Sigmoid colon (tissue), 4 donors: ENCODE data around the gene MYO15A.

ENCODE experiments used
- EP300 ChIP-seq, 4 donors: sonication (generic); formaldehyde crosslinking; IDR thresholded peaks; one replicate each; pipeline ENCODE4 v1.6.1; 2017; ENCODE audit warnings: antibody characterized with exemption in 4 of 4
- POLR2A ChIP-seq, 2 donors: fragments of 450-650 bp; IDR thresholded peaks; one replicate each; pipeline ENCODE4 v1.6.1; 2016; ENCODE audit warnings: antibody characterized with exemption in 2 of 2, mild to moderate bottlenecking in 2 of 2, moderate library complexity in 2 of 2
- POLR2AphosphoS5 ChIP-seq, 4 donors: sonication (generic); formaldehyde crosslinking; IDR thresholded peaks; one replicate each; pipeline ENCODE4 v1.6.1; 2017; ENCODE audit warnings: antibody characterized with exemption in 4 of 4
- TF ChIP-seq, protein P1 (sequence below), 4 experiments: fragments of 450-650 bp in 3 of 4; fragments of 200-600 bp in 1 of 4; IDR thresholded peaks; one replicate each; pipeline ENCODE4 v1.5.1; 2016 to 2019; ENCODE audit warnings: antibody characterized with exemption in 4 of 4, mild to moderate bottlenecking in 3 of 4, moderate library complexity in 2 of 4

- TF ChIP-seq, protein P1, sequence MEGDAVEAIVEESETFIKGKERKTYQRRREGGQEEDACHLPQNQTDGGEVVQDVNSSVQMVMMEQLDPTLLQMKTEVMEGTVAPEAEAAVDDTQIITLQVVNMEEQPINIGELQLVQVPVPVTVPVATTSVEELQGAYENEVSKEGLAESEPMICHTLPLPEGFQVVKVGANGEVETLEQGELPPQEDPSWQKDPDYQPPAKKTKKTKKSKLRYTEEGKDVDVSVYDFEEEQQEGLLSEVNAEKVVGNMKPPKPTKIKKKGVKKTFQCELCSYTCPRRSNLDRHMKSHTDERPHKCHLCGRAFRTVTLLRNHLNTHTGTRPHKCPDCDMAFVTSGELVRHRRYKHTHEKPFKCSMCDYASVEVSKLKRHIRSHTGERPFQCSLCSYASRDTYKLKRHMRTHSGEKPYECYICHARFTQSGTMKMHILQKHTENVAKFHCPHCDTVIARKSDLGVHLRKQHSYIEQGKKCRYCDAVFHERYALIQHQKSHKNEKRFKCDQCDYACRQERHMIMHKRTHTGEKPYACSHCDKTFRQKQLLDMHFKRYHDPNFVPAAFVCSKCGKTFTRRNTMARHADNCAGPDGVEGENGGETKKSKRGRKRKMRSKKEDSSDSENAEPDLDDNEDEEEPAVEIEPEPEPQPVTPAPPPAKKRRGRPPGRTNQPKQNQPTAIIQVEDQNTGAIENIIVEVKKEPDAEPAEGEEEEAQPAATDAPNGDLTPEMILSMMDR (IDR thresholded peaks at IDR 0.05) = no peak
- TF ChIP-seq POLR2AphosphoS5 (IDR thresholded peaks at IDR 0.05) = no peak
- TF ChIP-seq POLR2A (IDR thresholded peaks at IDR 0.05) = no peak
- TF ChIP-seq EP300 (IDR thresholded peaks at IDR 0.05) = no peak
Measured at GRCh38 chr17:18071751-18072150, 36.8 kb upstream of the MYO15A start.
